ENCODE measurements around the gene GIT2. TPM values are rescaled to one million over a fixed set of nuclear protein-coding genes. Genes with fewer than 3 reads are reported as not detected.

Gene GIT2
- total and polyA plus RNA-seq, 10 of the 15 experiments (the other 5 are each of a cell fraction or from before 2014, with no cell fraction given): 9.1 to 49.9 (median 43.9) TPM

GRCh38 chr12:109893261-109893995 lies 102.7 kb downstream of the GIT2 start:
- H3K27ac ChIP-seq (ENCODE audit: control insufficient read depth, insufficient read depth): peak overlapping the region; percentile 50
- no peaks in the 10 kb centered on the region for H3K27me3 ChIP-seq (replicated peaks in 1 of 2; ENCODE audit: control insufficient read depth in 2 of 2, insufficient read depth in 2 of 2, low read length in 1 of 2)
- no peaks in the 10 kb centered on the region for H3K36me3 ChIP-seq (ENCODE audit: control insufficient read depth in 2 of 2, insufficient read depth in 2 of 2, low read length in 1 of 2)
- H3K9ac ChIP-seq (ENCODE audit: control insufficient read depth, insufficient read depth, low read length): no peak overlapping the region
- no peaks in the 10 kb centered on the region for H4K20me1 ChIP-seq (ENCODE audit: control insufficient read depth, insufficient read depth)
- no peaks in the 10 kb centered on the region for H3K79me2 ChIP-seq (ENCODE audit: control insufficient read depth, insufficient read depth, low read length)
- in situ Hi-C loops (cut with MboI): no loop called here
- H3K4me2 ChIP-seq (ENCODE audit: control insufficient read depth, insufficient read depth): peak overlapping the region; percentile 75
- peaks cover 38% of the 10 kb centered on the region for H3K4me1 ChIP-seq (ENCODE audit: control insufficient read depth, insufficient read depth, low read length)
- CTCF ChIA-PET: interaction anchor here (0.6 to 1.1 kb wide), 4 partner anchors 10 to 868 kb away, joined by 3 read pairs; no protein-coding TSS in a partner anchor
- H3K4me3 ChIP-seq: no peak overlapping the region; the same call in 1 of the 2 replicates
- RAD21 ChIA-PET (ENCODE audit: unreplicated experiment): interaction anchor here (0.7 to 1.0 kb wide), 2 partner anchors 48 to 109 kb away, joined by 3 read pairs; no protein-coding TSS in a partner anchor
- DNase-seq (ENCODE audit: low read depth, low spot score) (no peak), ATAC-seq (peak; percentile 16), FAIRE-seq (no peak)
- H2AFZ ChIP-seq (ENCODE audit: control insufficient read depth, low read depth, low read length): peak overlapping the region; percentile 56
- H3K9me3 ChIP-seq (replicated peaks; ENCODE audit: control insufficient read depth, insufficient read depth, low read length): no peaks in the 10 kb centered on the region
- BruUV-seq (replicated peaks): no TSS peak
- intact Hi-C loops (cut with micrococcal nuclease; ENCODE audit: unreplicated experiment): no loop called here
- SMC1A ChIA-PET (ENCODE audit: uncharacterized antibody, unreplicated experiment): interaction anchor here (0.6 to 1.9 kb wide), 5 partner anchors 15 to 210 kb away, joined by 3 to 4 read pairs (median 3); no protein-coding TSS in a partner anchor
- POLR2A ChIA-PET: interaction anchor here (0.6 to 1.5 kb wide), 4 partner anchors 11 to 111 kb away, joined by 4 to 7 read pairs (median 4); no protein-coding TSS in a partner anchor
- 30% methylated on average over 7 of the region's 7 CpGs for WGBS (ENCODE audit: insufficient coverage, insufficient replicate concordance, low lambda C conversion rate, missing lambda C conversion rate)
- TF ChIP-seq E2F4 (IDR thresholded peaks at IDR 0.05; ENCODE audit: low read depth, low read length) (no peak), CBX5 (IDR thresholded peaks at IDR 0.05; ENCODE audit: low read depth) (no peak), RAD21 (IDR thresholded peaks at IDR 0.05; ENCODE audit: insufficient read depth, low read depth, low read length) (no peak), NFYB (IDR thresholded peaks at IDR 0.05; ENCODE audit: insufficient read depth, low read depth, low read length) (0 out of 2 replicates have a peak, but pooled peaks have one; percentile 5), HDAC6 (IDR thresholded peaks at IDR 0.05; ENCODE audit: unreplicated experiment) (no peak), ZNF384 (IDR thresholded peaks at IDR 0.05; ENCODE audit: borderline replicate concordance, low read depth, low read length) (0 out of 2 replicates have a peak, but pooled peaks have one; percentile 11), ZZZ3 (IDR thresholded peaks at IDR 0.05; ENCODE audit: control insufficient read depth, insufficient read length, low read depth) (no peak), MEF2B (IDR thresholded peaks at IDR 0.05; ENCODE audit: partially characterized antibody, poor library complexity, severe bottlenecking) (peak; percentile 40)
